Ishikawa (cell line): Measurements from ENCODE around the gene RALGPS1.

Source experiments
- CREB1 ChIP-seq: IDR thresholded peaks from 2 replicates; pipeline ENCODE4 v1.6.1; 2012; ENCODE audit warnings: low read depth
- EGR1 ChIP-seq: IDR thresholded peaks from 2 replicates; pipeline ENCODE4 v1.6.1; 2012
- TF ChIP-seq, protein P1 (sequence below): IDR thresholded peaks from 2 replicates; pipeline ENCODE4 v1.6.1; 2012; ENCODE audit warnings: low read depth, mild to moderate bottlenecking

DNA sequence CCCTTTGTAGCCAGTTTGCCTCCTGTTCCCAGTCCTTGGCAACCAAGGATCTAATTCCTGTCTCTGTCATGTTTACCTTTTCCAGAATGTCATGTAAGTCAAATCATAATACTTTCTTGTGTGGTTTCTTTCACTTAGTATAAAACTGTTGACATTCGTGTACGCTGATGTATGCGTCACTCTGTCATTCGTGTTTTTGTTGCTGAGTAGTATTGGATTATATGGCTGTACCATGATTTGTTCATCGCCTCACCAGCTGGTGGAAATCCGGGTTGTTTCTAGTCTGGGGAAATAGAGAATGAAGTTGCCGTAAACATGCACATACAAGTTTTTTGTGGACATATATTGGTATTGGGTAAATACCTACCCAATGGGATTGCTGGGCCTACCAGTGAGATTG is 110.5 kb downstream of the RALGPS1 start:
- TF ChIP-seq CREB1 (no peak), EGR1 (no peak)
- TF ChIP-seq, protein P1, sequence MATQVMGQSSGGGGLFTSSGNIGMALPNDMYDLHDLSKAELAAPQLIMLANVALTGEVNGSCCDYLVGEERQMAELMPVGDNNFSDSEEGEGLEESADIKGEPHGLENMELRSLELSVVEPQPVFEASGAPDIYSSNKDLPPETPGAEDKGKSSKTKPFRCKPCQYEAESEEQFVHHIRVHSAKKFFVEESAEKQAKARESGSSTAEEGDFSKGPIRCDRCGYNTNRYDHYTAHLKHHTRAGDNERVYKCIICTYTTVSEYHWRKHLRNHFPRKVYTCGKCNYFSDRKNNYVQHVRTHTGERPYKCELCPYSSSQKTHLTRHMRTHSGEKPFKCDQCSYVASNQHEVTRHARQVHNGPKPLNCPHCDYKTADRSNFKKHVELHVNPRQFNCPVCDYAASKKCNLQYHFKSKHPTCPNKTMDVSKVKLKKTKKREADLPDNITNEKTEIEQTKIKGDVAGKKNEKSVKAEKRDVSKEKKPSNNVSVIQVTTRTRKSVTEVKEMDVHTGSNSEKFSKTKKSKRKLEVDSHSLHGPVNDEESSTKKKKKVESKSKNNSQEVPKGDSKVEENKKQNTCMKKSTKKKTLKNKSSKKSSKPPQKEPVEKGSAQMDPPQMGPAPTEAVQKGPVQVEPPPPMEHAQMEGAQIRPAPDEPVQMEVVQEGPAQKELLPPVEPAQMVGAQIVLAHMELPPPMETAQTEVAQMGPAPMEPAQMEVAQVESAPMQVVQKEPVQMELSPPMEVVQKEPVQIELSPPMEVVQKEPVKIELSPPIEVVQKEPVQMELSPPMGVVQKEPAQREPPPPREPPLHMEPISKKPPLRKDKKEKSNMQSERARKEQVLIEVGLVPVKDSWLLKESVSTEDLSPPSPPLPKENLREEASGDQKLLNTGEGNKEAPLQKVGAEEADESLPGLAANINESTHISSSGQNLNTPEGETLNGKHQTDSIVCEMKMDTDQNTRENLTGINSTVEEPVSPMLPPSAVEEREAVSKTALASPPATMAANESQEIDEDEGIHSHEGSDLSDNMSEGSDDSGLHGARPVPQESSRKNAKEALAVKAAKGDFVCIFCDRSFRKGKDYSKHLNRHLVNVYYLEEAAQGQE, result no peak
